Ascending aorta (tissue), 2 donors: ENCODE results near the gene SERPING1. TPM values are rescaled to one million over a fixed set of nuclear protein-coding genes. Genes with fewer than 3 reads are reported as not detected.
A peak's percentile ranks its signal among the peaks of the same experiment; 100 is the strongest.

Source experiments
- DNase-seq, 2 donors: peaks; one replicate each; pipeline ENCODE4 v3.0.0-alpha.2; 2019; ENCODE audit warnings: low spot score in 2 of 2
- H3K27ac ChIP-seq, 2 donors: fragments of 200-600 bp; sonication (generic); one replicate each; pipeline ENCODE4 v1.5.1; 2016 to 2017; ENCODE audit warnings: mild to moderate bottlenecking in 1 of 2
- H3K27me3 ChIP-seq: fragments of 200-600 bp; sonication (generic); one replicate; pipeline ENCODE4 v1.5.1; 2017
- H3K36me3 ChIP-seq, 2 donors: fragments of 200-600 bp; sonication (generic); one replicate each; pipeline ENCODE4 v1.5.1; 2016
- H3K4me1 ChIP-seq, 2 donors: fragments of 200-600 bp; sonication (generic); one replicate each; pipeline ENCODE4 v1.5.1; 2016 to 2017; ENCODE audit warnings: mild to moderate bottlenecking in 1 of 2
- H3K4me3 ChIP-seq, 2 donors: fragments of 200-600 bp; sonication (generic); one replicate each; pipeline ENCODE4 v1.5.1; 2016 to 2017; ENCODE audit warnings: mild to moderate bottlenecking in 1 of 2
- H3K9me3 ChIP-seq, 2 donors: fragments of 200-600 bp; sonication (generic); one replicate each; pipeline ENCODE4 v1.5.1; 2016
- intact Hi-C: fragments of 100-400 bp; cut with DNase I; formaldehyde crosslinking; loops from one replicate; pipeline ENCODE4 v1.15.1; 2023
- total RNA-seq: library from RNA; depleted of rRNA; stranded (reverse); fragments of >200 nt; gene quantifications from one replicate; pipeline ENCODE4 v1.1.0, GENCODE V29; 2016
- TF ChIP-seq, protein P1 (sequence below), 3 experiments: fragments of 200-600 bp in 2 of 3; fragments of 450-650 bp in 1 of 3; sonication (generic) in 2 of 3; IDR thresholded peaks; one replicate each; pipeline ENCODE4 v1.5.1; 2016 to 2019; ENCODE audit warnings: antibody characterized with exemption in 3 of 3, mild to moderate bottlenecking in 1 of 3, moderate library complexity in 1 of 3

Gene SERPING1
- total RNA-seq, 1 donor from 2014 or later = 607 TPM

DNA sequence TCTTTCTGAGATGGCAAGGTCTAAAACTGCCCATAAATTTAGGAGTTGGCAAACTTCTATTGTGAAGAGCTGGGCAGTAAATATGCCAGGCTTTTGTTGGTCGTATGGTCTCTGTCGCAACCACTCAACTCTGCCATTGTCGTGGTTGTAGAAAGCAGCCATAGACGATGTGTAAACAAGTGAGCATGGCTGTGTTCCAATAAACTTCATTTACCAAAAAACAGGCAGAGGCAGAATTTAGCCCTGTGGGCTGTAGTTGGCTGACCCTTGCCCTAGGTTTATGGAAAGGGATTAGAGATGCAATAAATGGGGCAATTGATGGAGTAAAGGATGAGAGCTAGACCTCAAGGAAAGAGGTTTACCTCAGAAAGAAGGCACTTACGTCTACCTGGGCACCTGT is 34.6 kb downstream of the SERPING1 start:
- DNase-seq = no peak
- no peaks in the 10 kb centered on the region for H3K9me3 ChIP-seq
- TF ChIP-seq, protein P1, sequence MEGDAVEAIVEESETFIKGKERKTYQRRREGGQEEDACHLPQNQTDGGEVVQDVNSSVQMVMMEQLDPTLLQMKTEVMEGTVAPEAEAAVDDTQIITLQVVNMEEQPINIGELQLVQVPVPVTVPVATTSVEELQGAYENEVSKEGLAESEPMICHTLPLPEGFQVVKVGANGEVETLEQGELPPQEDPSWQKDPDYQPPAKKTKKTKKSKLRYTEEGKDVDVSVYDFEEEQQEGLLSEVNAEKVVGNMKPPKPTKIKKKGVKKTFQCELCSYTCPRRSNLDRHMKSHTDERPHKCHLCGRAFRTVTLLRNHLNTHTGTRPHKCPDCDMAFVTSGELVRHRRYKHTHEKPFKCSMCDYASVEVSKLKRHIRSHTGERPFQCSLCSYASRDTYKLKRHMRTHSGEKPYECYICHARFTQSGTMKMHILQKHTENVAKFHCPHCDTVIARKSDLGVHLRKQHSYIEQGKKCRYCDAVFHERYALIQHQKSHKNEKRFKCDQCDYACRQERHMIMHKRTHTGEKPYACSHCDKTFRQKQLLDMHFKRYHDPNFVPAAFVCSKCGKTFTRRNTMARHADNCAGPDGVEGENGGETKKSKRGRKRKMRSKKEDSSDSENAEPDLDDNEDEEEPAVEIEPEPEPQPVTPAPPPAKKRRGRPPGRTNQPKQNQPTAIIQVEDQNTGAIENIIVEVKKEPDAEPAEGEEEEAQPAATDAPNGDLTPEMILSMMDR (IDR thresholded peaks at IDR 0.05) = no peak
- no peak overlapping the region for H3K27ac ChIP-seq
- no peaks in the 10 kb centered on the region for H3K4me1 ChIP-seq
- H3K27me3 ChIP-seq = no peaks in the 10 kb centered on the region
- no peaks in the 10 kb centered on the region for H3K36me3 ChIP-seq
- H3K4me3 ChIP-seq = no peak overlapping the region
- intact Hi-C loops = no loop called here

DNA sequence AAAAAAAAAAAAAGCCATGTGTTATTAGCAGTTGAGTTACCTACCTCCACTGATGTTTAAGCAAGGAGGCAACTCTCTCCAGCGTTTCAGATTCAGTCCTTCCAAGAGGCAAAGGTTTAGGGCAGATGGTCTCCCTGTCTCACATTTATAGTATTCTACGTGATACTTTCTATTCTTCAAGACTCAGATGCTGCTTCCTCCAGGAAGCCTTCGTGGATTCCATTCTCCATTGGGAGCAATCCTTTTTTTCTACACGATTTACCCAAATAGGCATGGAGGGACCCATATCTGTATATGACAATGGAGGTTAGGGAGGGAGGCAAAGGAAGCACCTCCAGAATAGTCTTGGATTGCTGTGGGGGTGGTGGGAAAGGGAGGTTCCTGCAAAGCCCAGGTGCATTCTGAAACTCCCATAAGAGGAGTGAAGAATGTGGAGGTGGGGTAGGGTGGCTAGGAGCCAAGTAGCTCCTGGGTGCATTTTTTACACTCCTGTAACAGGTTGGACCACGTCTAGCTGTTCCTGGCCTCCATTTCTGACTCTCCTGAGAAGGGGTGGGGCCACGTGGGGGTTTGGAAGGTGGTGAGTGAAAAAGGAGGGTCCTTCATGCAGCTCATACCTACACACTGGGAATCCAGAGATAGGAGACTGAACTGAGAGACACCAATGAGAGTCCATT is 36.0 kb downstream of the SERPING1 start:
- H3K4me3 ChIP-seq = no peak overlapping the region
- no peak for DNase-seq
- H3K36me3 ChIP-seq = no peaks in the 10 kb centered on the region
- H3K27me3 ChIP-seq = no peaks in the 10 kb centered on the region
- TF ChIP-seq, protein P1 (IDR thresholded peaks at IDR 0.05) = no peak
- no peaks in the 10 kb centered on the region for H3K9me3 ChIP-seq
- H3K4me1 ChIP-seq = peaks cover 0 to 3% of the 10 kb centered on the region in 2 donors
- H3K27ac ChIP-seq = no peak overlapping the region
- intact Hi-C loops = no loop called here

DNA sequence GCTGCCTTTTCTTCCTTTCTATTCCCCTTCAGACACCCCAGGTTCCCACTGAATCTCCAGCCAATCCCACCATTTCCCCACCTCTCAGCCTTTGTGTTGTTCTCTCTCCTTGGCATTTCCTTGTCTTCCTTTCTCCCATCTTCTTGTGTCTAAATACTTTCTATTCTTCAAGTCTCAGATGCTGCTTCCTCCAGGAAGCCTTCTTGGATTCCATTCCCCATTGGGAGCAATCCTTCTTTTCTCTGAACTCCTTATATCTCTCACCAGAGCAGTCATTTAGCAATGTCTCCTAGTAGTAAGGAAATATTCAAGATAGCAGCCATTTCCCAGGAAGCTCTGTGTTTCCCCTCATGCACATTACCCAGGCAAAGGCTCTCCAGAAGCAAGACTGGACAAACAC is 36.8 kb downstream of the SERPING1 start:
- no peak for DNase-seq
- no peaks in the 10 kb centered on the region for H3K36me3 ChIP-seq
- H3K4me1 ChIP-seq = peaks cover 2 to 7% of the 10 kb centered on the region in 2 donors
- intact Hi-C loops = no loop called here
- H3K4me3 ChIP-seq = no peak overlapping the region
- TF ChIP-seq, protein P1 (IDR thresholded peaks at IDR 0.05) = no peak
- no peaks in the 10 kb centered on the region for H3K9me3 ChIP-seq
- no peak overlapping the region for H3K27ac ChIP-seq
- no peaks in the 10 kb centered on the region for H3K27me3 ChIP-seq

DNA sequence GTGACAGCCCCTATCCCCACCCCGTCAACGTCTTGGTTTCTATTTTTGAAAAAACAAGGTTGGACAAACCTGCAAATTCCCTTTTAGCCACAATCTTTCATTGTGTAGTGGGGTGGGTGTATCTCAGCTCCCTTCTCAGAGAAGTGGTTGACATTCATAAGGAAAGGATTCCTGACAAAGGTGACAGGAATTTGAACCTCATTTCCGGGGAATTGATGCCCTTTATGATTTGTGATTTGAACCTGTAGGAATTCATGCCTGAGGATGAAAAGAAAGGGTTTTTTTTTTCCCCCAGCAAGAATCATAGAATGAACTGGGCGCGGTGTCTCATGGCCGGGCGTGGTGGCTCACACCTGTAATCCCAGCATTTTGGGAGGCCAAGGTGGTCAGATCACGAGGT is 37.8 kb downstream of the SERPING1 start:
- H3K27ac ChIP-seq = no peak overlapping the region
- TF ChIP-seq, protein P1 (IDR thresholded peaks at IDR 0.05) = no peak
- H3K27me3 ChIP-seq = no peaks in the 10 kb centered on the region
- H3K4me1 ChIP-seq = peaks cover 3 to 17% of the 10 kb centered on the region in 2 donors
- intact Hi-C loops = no loop called here
- H3K36me3 ChIP-seq = no peaks in the 10 kb centered on the region
- DNase-seq = no peak
- H3K9me3 ChIP-seq = no peaks in the 10 kb centered on the region
- H3K4me3 ChIP-seq = no peak overlapping the region

DNA sequence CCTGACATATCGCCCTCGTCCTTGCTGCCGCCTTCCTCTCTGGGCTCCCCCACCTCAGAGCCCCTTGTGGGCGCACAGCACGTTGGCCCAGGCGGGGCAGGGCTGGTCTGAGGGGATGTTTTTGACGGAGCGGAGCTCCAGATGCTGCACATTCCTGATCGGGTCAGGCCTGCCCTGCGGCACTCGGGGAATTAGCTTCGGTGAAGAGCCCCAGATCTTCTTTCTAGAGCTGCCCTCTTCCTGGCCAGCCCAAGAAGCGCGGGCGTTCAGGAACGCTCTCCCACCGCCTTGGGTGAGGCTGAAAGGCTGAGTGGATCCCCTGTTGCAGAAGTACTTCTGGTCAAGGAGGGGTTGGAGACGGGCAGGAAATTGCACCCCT is 40.1 kb downstream of the SERPING1 start:
- Histone ChIP-seq H3K4me1 (peaks cover 3 to 27% of the 10 kb centered on the region in 2 donors), H3K4me3 (peak overlapping the region; percentile 86 to 94), H3K27me3 (no peaks in the 10 kb centered on the region), H3K9me3 (no peaks in the 10 kb centered on the region), H3K27ac (peak overlapping the region in 1 of 2 donors; percentile 82), H3K36me3 (no peaks in the 10 kb centered on the region)
- DNase-seq = no peak
- intact Hi-C loops = loop anchor here (2.0 kb wide), 1 partner anchor 41 kb away; the partner anchor contains the start of gene SERPING1
- TF ChIP-seq, protein P1 (IDR thresholded peaks at IDR 0.05) = no peak
